Measurements from ENCODE around the gene EPB41L5. TPM values are rescaled to one million over a fixed set of nuclear protein-coding genes. Genes with fewer than 3 reads are reported as not detected.

Gene EPB41L5
- total and polyA plus RNA-seq, 10 of the 15 experiments (the other 5 are each of a cell fraction or from before 2014, with no cell fraction given) = 2.1 to 20.4 (median 8.2) TPM

DNA sequence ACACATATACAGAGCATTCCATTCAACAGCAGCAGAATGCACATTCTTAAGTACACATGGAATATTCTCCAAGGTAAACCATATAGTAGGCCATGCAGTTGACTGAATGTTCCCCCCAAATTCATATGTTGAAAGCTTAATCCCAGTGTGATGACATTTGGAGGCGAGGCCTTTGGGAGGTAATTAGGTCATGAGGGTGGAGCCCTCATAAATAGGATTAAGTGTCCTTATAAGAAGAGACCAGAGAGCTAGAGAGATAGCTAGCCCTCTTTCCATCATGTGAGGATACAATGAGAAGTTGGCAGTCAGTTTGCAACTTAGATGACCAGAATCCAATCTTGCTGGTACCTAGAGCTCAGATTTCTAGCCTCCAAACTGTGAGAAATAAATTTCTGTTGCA lies 182.7 kb downstream of the EPB41L5 start:
- intact Hi-C loops (cut with micrococcal nuclease; ENCODE audit: unreplicated experiment) = no loop called here
- Histone ChIP-seq H3K4me1 (ENCODE audit: control insufficient read depth, insufficient read depth, low read length) (no peaks in the 10 kb centered on the region), H3K9me3 (replicated peaks; ENCODE audit: control insufficient read depth, insufficient read depth, low read length) (no peaks in the 10 kb centered on the region; the same call in 2 of the 3 replicates), H3K4me3 (no peak overlapping the region), H3K27ac (ENCODE audit: control insufficient read depth, insufficient read depth) (no peak overlapping the region), H3K79me2 (ENCODE audit: control insufficient read depth, insufficient read depth, low read length) (no peaks in the 10 kb centered on the region), H3K36me3 (ENCODE audit: control insufficient read depth in 2 of 2, insufficient read depth in 2 of 2, low read length in 1 of 2) (no peaks in the 10 kb centered on the region), H3K27me3 (replicated peaks in 1 of 2; ENCODE audit: control insufficient read depth in 2 of 2, insufficient read depth in 2 of 2, low read length in 1 of 2) (no peaks in the 10 kb centered on the region), H3K4me2 (ENCODE audit: control insufficient read depth, insufficient read depth) (no peak overlapping the region), H4K20me1 (ENCODE audit: control insufficient read depth, insufficient read depth) (no peaks in the 10 kb centered on the region), H2AFZ (ENCODE audit: control insufficient read depth, low read depth, low read length) (no peak overlapping the region), H3K9ac (ENCODE audit: control insufficient read depth, insufficient read depth, low read length) (no peak overlapping the region)
- TF ChIP-seq, protein P1, sequence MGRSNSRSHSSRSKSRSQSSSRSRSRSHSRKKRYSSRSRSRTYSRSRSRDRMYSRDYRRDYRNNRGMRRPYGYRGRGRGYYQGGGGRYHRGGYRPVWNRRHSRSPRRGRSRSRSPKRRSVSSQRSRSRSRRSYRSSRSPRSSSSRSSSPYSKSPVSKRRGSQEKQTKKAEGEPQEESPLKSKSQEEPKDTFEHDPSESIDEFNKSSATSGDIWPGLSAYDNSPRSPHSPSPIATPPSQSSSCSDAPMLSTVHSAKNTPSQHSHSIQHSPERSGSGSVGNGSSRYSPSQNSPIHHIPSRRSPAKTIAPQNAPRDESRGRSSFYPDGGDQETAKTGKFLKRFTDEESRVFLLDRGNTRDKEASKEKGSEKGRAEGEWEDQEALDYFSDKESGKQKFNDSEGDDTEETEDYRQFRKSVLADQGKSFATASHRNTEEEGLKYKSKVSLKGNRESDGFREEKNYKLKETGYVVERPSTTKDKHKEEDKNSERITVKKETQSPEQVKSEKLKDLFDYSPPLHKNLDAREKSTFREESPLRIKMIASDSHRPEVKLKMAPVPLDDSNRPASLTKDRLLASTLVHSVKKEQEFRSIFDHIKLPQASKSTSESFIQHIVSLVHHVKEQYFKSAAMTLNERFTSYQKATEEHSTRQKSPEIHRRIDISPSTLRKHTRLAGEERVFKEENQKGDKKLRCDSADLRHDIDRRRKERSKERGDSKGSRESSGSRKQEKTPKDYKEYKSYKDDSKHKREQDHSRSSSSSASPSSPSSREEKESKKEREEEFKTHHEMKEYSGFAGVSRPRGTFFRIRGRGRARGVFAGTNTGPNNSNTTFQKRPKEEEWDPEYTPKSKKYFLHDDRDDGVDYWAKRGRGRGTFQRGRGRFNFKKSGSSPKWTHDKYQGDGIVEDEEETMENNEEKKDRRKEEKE (IDR thresholded peaks at IDR 0.05) = no peak
- no peak for TF ChIP-seq SRF (IDR thresholded peaks at IDR 0.05; ENCODE audit: low read depth in 2 of 2, low read length in 2 of 2)
- no peak for TF ChIP-seq NFXL1 (IDR thresholded peaks at IDR 0.05; ENCODE audit: borderline replicate concordance)
- TF ChIP-seq POU2F2 (IDR thresholded peaks at IDR 0.05; ENCODE audit: borderline replicate concordance, low read depth, low read length) = no peak
- no peak for TF ChIP-seq CEBPB (IDR thresholded peaks at IDR 0.05; ENCODE audit: borderline replicate concordance in 1 of 2, low read depth in 2 of 2, low read length in 2 of 2)
- TF ChIP-seq RUNX3 (IDR thresholded peaks at IDR 0.05; ENCODE audit: low read length) = no peak
- TF ChIP-seq, protein P2, sequence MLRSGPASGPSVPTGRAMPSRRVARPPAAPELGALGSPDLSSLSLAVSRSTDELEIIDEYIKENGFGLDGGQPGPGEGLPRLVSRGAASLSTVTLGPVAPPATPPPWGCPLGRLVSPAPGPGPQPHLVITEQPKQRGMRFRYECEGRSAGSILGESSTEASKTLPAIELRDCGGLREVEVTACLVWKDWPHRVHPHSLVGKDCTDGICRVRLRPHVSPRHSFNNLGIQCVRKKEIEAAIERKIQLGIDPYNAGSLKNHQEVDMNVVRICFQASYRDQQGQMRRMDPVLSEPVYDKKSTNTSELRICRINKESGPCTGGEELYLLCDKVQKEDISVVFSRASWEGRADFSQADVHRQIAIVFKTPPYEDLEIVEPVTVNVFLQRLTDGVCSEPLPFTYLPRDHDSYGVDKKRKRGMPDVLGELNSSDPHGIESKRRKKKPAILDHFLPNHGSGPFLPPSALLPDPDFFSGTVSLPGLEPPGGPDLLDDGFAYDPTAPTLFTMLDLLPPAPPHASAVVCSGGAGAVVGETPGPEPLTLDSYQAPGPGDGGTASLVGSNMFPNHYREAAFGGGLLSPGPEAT (IDR thresholded peaks at IDR 0.05; ENCODE audit: low read depth) = no peak
- no peak for TF ChIP-seq SUZ12 (IDR thresholded peaks at IDR 0.05; ENCODE audit: unreplicated experiment)
- TF ChIP-seq CHD1 (IDR thresholded peaks at IDR 0.05; ENCODE audit: low read depth, low read length) = no peak
- TF ChIP-seq, protein P3, sequence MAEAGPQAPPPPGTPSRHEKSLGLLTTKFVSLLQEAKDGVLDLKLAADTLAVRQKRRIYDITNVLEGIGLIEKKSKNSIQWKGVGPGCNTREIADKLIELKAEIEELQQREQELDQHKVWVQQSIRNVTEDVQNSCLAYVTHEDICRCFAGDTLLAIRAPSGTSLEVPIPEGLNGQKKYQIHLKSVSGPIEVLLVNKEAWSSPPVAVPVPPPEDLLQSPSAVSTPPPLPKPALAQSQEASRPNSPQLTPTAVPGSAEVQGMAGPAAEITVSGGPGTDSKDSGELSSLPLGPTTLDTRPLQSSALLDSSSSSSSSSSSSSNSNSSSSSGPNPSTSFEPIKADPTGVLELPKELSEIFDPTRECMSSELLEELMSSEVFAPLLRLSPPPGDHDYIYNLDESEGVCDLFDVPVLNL (IDR thresholded peaks at IDR 0.05; ENCODE audit: low read depth, low read length) = no peak
- TF ChIP-seq DPF2 (IDR thresholded peaks at IDR 0.05) = no peak
- TF ChIP-seq YY1 (IDR thresholded peaks at IDR 0.05; ENCODE audit: low read depth, low read length) = no peak
- TF ChIP-seq RAD21 (IDR thresholded peaks at IDR 0.05; ENCODE audit: insufficient read depth, low read depth, low read length) = no peak
- 100% methylated on average over 1 of the region's 1 CpG for WGBS (ENCODE audit: insufficient coverage, insufficient replicate concordance, low lambda C conversion rate, missing lambda C conversion rate)
- ATAC-seq = no peak
- no peak for FAIRE-seq
- in situ Hi-C loops (cut with MboI) = no loop called here
- ChIA-PET POLR2A (no interaction called here), CTCF (interaction anchor here (1.4 to 1.8 kb wide), 3 partner anchors 11 to 85 kb away, joined by 3 to 4 read pairs (median 4); no protein-coding TSS in a partner anchor), SMC1A (ENCODE audit: uncharacterized antibody, unreplicated experiment) (interaction anchor here (0.6 to 1.0 kb wide), 2 partner anchors 10 to 80 kb away, joined by 3 to 4 read pairs; no protein-coding TSS in a partner anchor), RAD21 (ENCODE audit: unreplicated experiment) (no interaction called here)
- no peak for DNase-seq (ENCODE audit: low read depth, low spot score)
- BruUV-seq (replicated peaks) = no TSS peak

All from GM12878 (cell line).